Chondrocyte (in vitro differentiated cells): Measurements from ENCODE around the gene NEK4. TPM values are rescaled to one million over a fixed set of nuclear protein-coding genes. Genes with fewer than 3 reads are reported as not detected.

Source experiments
- DNase-seq: peaks from one replicate; pipeline ENCODE4 v3.0.0; 2021; ENCODE audit warnings: mixed read lengths, low spot score
- H3K27ac Mint-ChIP-seq: one replicate; pipeline ENCODE4 v1.8.0; 2021; ENCODE audit warnings: mild to moderate bottlenecking, moderate library complexity, mixed read lengths; ENCODE audit not compliant: unreplicated experiment
- H3K27me3 Mint-ChIP-seq: 2 replicates; pipeline ENCODE4 v1.8.0; 2021; ENCODE audit warnings: low read depth, mixed read lengths
- H3K36me3 Mint-ChIP-seq: 2 replicates; pipeline ENCODE4 v1.8.0; 2021; ENCODE audit warnings: low read depth, mixed read lengths
- H3K4me1 Mint-ChIP-seq: 2 replicates; pipeline ENCODE4 v1.8.0; 2021; ENCODE audit warnings: low read depth, mild to moderate bottlenecking, mixed read lengths
- H3K4me3 Mint-ChIP-seq: one replicate; pipeline ENCODE4 v1.8.0; 2021; ENCODE audit warnings: mild to moderate bottlenecking, moderate library complexity, mixed read lengths; ENCODE audit not compliant: unreplicated experiment
- H3K9me3 Mint-ChIP-seq: 2 replicates; pipeline ENCODE4 v1.8.0; 2021; ENCODE audit warnings: low read depth, mixed read lengths
- CTCF ChIP-seq: fragments of 200-600 bp; sonication (generic); IDR thresholded peaks from 2 replicates; pipeline ENCODE4 v1.5.0; 2021; ENCODE audit warnings: antibody characterized with exemption, mild to moderate bottlenecking, moderate library complexity
- total RNA-seq: library from RNA; stranded (reverse); gene quantifications from 3 replicates; pipeline ENCODE4 v1.2.1, GENCODE V29; 2021

The NEK4 gene
- total RNA-seq, 1 donor from 2014 or later: 11.6 TPM

GRCh38 chr3:52704611-52705437, 65.9 kb downstream of the NEK4 start:
- H3K36me3 Mint-ChIP-seq: peaks cover 4% of the 10 kb centered on the region
- no peaks in the 10 kb centered on the region for H3K9me3 Mint-ChIP-seq
- H3K4me3 Mint-ChIP-seq: peak overlapping the region; percentile 89
- H3K4me1 Mint-ChIP-seq: peaks cover 39% of the 10 kb centered on the region
- H3K27ac Mint-ChIP-seq: peak overlapping the region; percentile 95
- H3K27me3 Mint-ChIP-seq: no peaks in the 10 kb centered on the region
- DNase-seq: no peak
- no peak for TF ChIP-seq CTCF

GRCh38 chr3:52703341-52703740, 67.4 kb downstream of the NEK4 start:
- TF ChIP-seq CTCF: no peak
- peaks cover 39% of the 10 kb centered on the region for H3K4me1 Mint-ChIP-seq
- peak overlapping the region; percentile 1 for H3K4me3 Mint-ChIP-seq
- no peaks in the 10 kb centered on the region for H3K36me3 Mint-ChIP-seq
- no peaks in the 10 kb centered on the region for H3K27me3 Mint-ChIP-seq
- DNase-seq: no peak
- no peaks in the 10 kb centered on the region for H3K9me3 Mint-ChIP-seq
- H3K27ac Mint-ChIP-seq: no peak overlapping the region

- no peak for DNase-seq
- Mint-ChIP-seq H3K36me3 (peaks cover 35% of the 10 kb centered on the region), H3K27me3 (no peaks in the 10 kb centered on the region), H3K27ac (peak overlapping the region; percentile 36), H3K4me3 (no peak overlapping the region), H3K9me3 (no peaks in the 10 kb centered on the region), H3K4me1 (peaks cover 24% of the 10 kb centered on the region)
- no peak for TF ChIP-seq CTCF
Observed at GRCh38 chr3:52697632-52697965, 73.1 kb downstream of the NEK4 start.

GRCh38 chr3:52696830-52697631, 73.7 kb downstream of the NEK4 start:
- Mint-ChIP-seq H3K27me3 (no peaks in the 10 kb centered on the region), H3K4me1 (peaks cover 24% of the 10 kb centered on the region), H3K4me3 (no peak overlapping the region), H3K36me3 (peaks cover 35% of the 10 kb centered on the region), H3K27ac (peak overlapping the region; percentile 36), H3K9me3 (no peaks in the 10 kb centered on the region)
- no peak for DNase-seq
- no peak for TF ChIP-seq CTCF

- H3K36me3 Mint-ChIP-seq: peaks cover 35% of the 10 kb centered on the region
- H3K4me3 Mint-ChIP-seq: no peak overlapping the region
- H3K9me3 Mint-ChIP-seq: no peaks in the 10 kb centered on the region
- H3K27me3 Mint-ChIP-seq: no peaks in the 10 kb centered on the region
- DNase-seq: no peak
- no peak overlapping the region for H3K27ac Mint-ChIP-seq
- TF ChIP-seq CTCF: no peak
- peaks cover 20% of the 10 kb centered on the region for H3K4me1 Mint-ChIP-seq
Observed at GRCh38 chr3:52695798-52696671, 74.7 kb downstream of the NEK4 start.
